Upper lobe of right lung (tissue), 1 donor: ENCODE measurements around the gene SELL. TPM values are rescaled to one million over a fixed set of nuclear protein-coding genes. Genes with fewer than 3 reads are reported as not detected.
"Not testable (repeated sequence)": the region's sequence is repeated elsewhere in the genome, so short reads cannot be mapped to it uniquely, and the experiment has no call there.

Experiments used
- ATAC-seq: fragments of 200-7000 bp; cut with Tn5 transposase; one replicate; pipeline ENCODE4 v1.9.1; 2020; ENCODE audit warnings: mild to moderate bottlenecking, moderate library complexity
- DNase-seq: peaks from one replicate; pipeline ENCODE4 v3.0.0-alpha.2; 2020
- H3K27ac ChIP-seq: fragments of 200-600 bp; one replicate; pipeline ENCODE4 v1.8.0; 2022
- H3K27me3 ChIP-seq: fragments of 200-600 bp; one replicate; pipeline ENCODE4 v1.8.0; 2022; ENCODE audit warnings: mild to moderate bottlenecking
- H3K36me3 ChIP-seq: fragments of 200-600 bp; one replicate; pipeline ENCODE4 v1.8.0; 2022
- H3K4me1 ChIP-seq: fragments of 200-600 bp; one replicate; pipeline ENCODE4 v1.8.0; 2022
- H3K4me3 ChIP-seq: fragments of 200-600 bp; one replicate; pipeline ENCODE4 v1.8.0; 2022; ENCODE audit warnings: mild to moderate bottlenecking
- H3K9me3 ChIP-seq: fragments of 200-600 bp; one replicate; pipeline ENCODE4 v1.8.0; 2022
- CTCF ChIP-seq: fragments of 200-600 bp; IDR thresholded peaks from one replicate; pipeline ENCODE4 v1.8.0; 2022; ENCODE audit warnings: antibody characterized with exemption
- intact Hi-C: fragments of 100-400 bp; cut with DNase I; formaldehyde crosslinking; loops from one replicate; pipeline ENCODE4 v1.11.0; 2022
- total RNA-seq: library from RNA; stranded (reverse); fragmentation: NEBNext Ultra II Directional; extraction: Animal tissue kit (Norgen Biotek cat#: 25700); gene quantifications from one replicate; pipeline ENCODE4 v1.2.1, GENCODE V29; 2021
- donor health status: DM: no; HTN: yes; CAD: no; lungs with severe emphysema.

Gene SELL
- total RNA-seq, 1 donor from 2014 or later = 12.1 TPM

DNA sequence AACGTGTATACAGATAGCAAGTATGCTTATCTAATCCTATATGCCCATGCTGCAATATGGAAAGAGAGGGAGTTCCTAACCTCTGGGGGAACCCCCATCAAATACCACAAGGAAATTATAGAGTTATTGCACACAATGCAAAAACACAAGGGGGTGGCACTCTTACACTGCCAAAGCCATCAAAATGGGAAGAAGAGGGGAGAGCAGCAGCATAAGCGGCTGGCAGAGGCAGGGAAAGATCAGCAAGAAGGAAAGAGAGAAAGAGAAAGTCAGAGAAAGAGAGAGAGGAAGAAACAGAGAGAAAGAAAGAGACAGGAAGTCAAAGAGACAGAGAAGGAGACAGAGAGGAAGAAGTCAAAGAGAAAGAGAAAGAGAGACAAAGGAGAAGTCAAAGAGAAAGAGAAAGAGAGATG lies 44.2 kb downstream of the SELL start:
- H3K4me3 ChIP-seq, ATAC-seq, intact Hi-C loops, H3K27ac ChIP-seq, H3K27me3 ChIP-seq, H3K9me3 ChIP-seq, H3K36me3 ChIP-seq, H3K4me1 ChIP-seq, DNase-seq: not testable (repeated sequence)

DNA sequence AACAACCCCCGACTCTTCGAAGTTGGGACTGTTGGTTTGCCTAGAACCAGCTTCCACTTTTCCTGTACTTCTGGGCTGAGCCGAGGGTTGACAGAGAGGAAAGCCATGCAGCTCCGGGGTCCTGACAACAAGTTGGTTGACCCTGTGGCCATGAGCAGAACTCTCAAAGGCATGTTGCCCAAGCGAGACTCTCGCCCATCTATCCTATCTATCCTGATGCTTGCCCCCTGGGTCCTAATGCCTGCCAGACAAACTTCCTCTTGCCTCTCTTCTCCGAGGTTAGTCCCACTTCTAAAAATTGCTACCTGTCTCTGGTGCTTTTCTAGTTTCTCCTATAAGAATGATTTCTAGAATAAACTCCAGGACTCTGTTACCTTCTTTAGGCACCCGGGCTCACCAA lies 48.7 kb downstream of the SELL start:
- ATAC-seq, intact Hi-C loops, H3K4me1 ChIP-seq, H3K4me3 ChIP-seq, H3K9me3 ChIP-seq, H3K36me3 ChIP-seq, H3K27me3 ChIP-seq, H3K27ac ChIP-seq, DNase-seq: not testable (repeated sequence)

DNA sequence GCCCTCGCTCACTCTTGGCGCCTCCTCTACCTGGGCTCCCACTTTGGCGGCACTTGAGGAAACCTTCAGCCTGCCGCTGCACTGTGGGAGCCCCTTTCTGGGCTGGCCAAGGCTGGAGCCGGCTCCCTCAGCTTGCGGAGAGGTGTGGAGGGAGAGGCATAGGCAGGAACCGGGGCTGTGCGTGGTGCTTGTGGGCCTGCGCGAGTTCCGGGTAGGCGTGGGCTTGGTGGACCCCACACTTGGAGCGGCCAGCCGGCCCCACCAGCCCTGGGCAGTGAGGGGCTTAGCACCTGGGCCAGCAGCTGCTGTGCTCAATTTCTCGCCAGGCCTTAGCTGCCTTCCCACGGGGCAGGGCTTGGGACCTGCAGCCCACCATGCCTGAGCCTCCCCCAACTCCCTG lies 50.4 kb downstream of the SELL start:
- H3K4me1 ChIP-seq, intact Hi-C loops, H3K9me3 ChIP-seq, H3K27me3 ChIP-seq, H3K27ac ChIP-seq, DNase-seq, ATAC-seq, H3K4me3 ChIP-seq, H3K36me3 ChIP-seq: not testable (repeated sequence)

GRCh38 chr1:169658777-169659176 lies 52.6 kb downstream of the SELL start:
- H3K36me3 ChIP-seq, intact Hi-C loops, ATAC-seq: not testable (repeated sequence)

GRCh38 chr1:169653873-169654272 lies 57.5 kb downstream of the SELL start:
- no peak overlapping the region for H3K27ac ChIP-seq
- ATAC-seq = no peak

More at GRCh38 chr1:169658777-169659176, 52.6 kb downstream of the SELL start:
- H3K27me3 ChIP-seq, H3K27ac ChIP-seq, DNase-seq, H3K4me1 ChIP-seq, H3K4me3 ChIP-seq, H3K9me3 ChIP-seq: not testable (repeated sequence)

GRCh38 chr1:169651035-169651434 lies 60.4 kb downstream of the SELL start:
- Histone ChIP-seq H3K4me1 (no peaks in the 10 kb centered on the region), H3K27me3 (no peaks in the 10 kb centered on the region), H3K4me3 (no peak overlapping the region), H3K36me3 (no peaks in the 10 kb centered on the region), H3K9me3 (no peaks in the 10 kb centered on the region), H3K27ac (no peak overlapping the region)
- DNase-seq (no peak), ATAC-seq (no peak)
- TF ChIP-seq CTCF = no peak
- intact Hi-C loops = no loop called here

More at GRCh38 chr1:169653873-169654272, 57.5 kb downstream of the SELL start:
- Histone ChIP-seq H3K4me3 (no peak overlapping the region), H3K36me3 (no peaks in the 10 kb centered on the region), H3K9me3 (no peaks in the 10 kb centered on the region), H3K4me1 (no peaks in the 10 kb centered on the region), H3K27me3 (no peaks in the 10 kb centered on the region)
- intact Hi-C loops = no loop called here
- TF ChIP-seq CTCF = no peak
- DNase-seq = no peak

GRCh38 chr1:169650551-169650950 lies 60.9 kb downstream of the SELL start:
- Histone ChIP-seq H3K36me3 (no peaks in the 10 kb centered on the region), H3K27me3 (no peaks in the 10 kb centered on the region), H3K27ac (no peak overlapping the region), H3K9me3 (no peaks in the 10 kb centered on the region), H3K4me3 (no peak overlapping the region), H3K4me1 (no peaks in the 10 kb centered on the region)
- no peak for DNase-seq
- TF ChIP-seq CTCF = no peak
- intact Hi-C loops = no loop called here
- no peak for ATAC-seq

DNA sequence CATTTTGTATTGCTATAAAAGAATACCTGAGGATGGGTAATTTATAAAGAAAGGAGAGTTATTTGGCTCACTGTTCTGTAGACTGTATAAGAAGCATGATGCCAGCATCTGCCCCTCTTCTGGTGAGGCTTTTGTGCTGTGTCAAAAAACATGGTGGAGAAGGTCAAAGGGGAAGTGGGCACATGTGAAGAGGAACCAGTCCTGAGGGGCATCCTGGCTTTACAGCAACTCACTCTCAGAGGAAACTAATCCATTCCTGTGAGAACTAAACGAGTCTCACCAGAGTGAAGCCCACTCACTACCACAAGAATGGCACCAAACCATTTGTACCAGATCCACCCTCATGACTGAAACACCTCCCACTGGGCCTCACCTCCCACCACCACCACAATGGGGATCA lies 62.7 kb downstream of the SELL start:
- intact Hi-C loops = no loop called here
- DNase-seq = no peak

More for the DNA sequence above, 62.7 kb downstream of the SELL start:
- no peak for TF ChIP-seq CTCF
- Histone ChIP-seq H3K4me1 (no peaks in the 10 kb centered on the region), H3K9me3 (no peaks in the 10 kb centered on the region), H3K27me3 (no peaks in the 10 kb centered on the region), H3K4me3 (no peak overlapping the region), H3K27ac (no peak overlapping the region), H3K36me3 (no peaks in the 10 kb centered on the region)
- ATAC-seq = no peak
